ENCODE results near the gene ANXA4. TPM values are rescaled to one million over a fixed set of nuclear protein-coding genes. Genes with fewer than 3 reads are reported as not detected.

Gene ANXA4
- polyA plus RNA-seq, 1 of the 3 experiments (the other 2 are of a cell fraction) = 137 TPM

- H2AFZ ChIP-seq (ENCODE audit: low read depth) = no peak overlapping the region
- ChIA-PET POLR2A (no interaction called here), CTCF (interaction anchor here (2.0 kb wide), 1 partner anchor 26 kb away, joined by 9 read pairs; no protein-coding TSS in a partner anchor)
- H3K27me3 ChIP-seq (ENCODE audit: insufficient read depth) = no peaks in the 10 kb centered on the region
- peaks cover 9% of the 10 kb centered on the region; the same call in 1 of the 2 replicates for H4K20me1 ChIP-seq (ENCODE audit: insufficient read depth)
- WGBS (ENCODE audit: low lambda C conversion rate) = 97% methylated on average over 6 of the region's 6 CpGs
- no peak for TF ChIP-seq ELF1 (IDR thresholded peaks at IDR 0.05)
- TF ChIP-seq, protein P1, sequence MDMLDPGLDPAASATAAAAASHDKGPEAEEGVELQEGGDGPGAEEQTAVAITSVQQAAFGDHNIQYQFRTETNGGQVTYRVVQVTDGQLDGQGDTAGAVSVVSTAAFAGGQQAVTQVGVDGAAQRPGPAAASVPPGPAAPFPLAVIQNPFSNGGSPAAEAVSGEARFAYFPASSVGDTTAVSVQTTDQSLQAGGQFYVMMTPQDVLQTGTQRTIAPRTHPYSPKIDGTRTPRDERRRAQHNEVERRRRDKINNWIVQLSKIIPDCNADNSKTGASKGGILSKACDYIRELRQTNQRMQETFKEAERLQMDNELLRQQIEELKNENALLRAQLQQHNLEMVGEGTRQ (IDR thresholded peaks at IDR 0.05; ENCODE audit: borderline replicate concordance, low read depth, low read length) = no peak
- no peak for TF ChIP-seq JUND (IDR thresholded peaks at IDR 0.05)
- no peak for TF ChIP-seq YY1 (IDR thresholded peaks at IDR 0.05; ENCODE audit: low read depth)
- TF ChIP-seq TAF1 (IDR thresholded peaks at IDR 0.05; ENCODE audit: borderline replicate concordance, low read depth, low read length) = no peak
- TF ChIP-seq GATA2 (CRISPR knock-in tag; IDR thresholded peaks at IDR 0.05) = no peak
- TF ChIP-seq EZH2phosphoT487 (IDR thresholded peaks at IDR 0.05; ENCODE audit: borderline replicate concordance, low read depth) = no peak
- TF ChIP-seq CTCF (IDR thresholded peaks at IDR 0.05) = no peak
- TF ChIP-seq MEF2A (IDR thresholded peaks at IDR 0.05; ENCODE audit: borderline replicate concordance, low read depth) = no peak
- TF ChIP-seq RAD21 (IDR thresholded peaks at IDR 0.05; ENCODE audit: low read length) = no peak
- TF ChIP-seq EP300 (IDR thresholded peaks at IDR 0.05; ENCODE audit: borderline replicate concordance in 1 of 2, low read depth in 1 of 2, low read length in 1 of 2) = no peak
- TF ChIP-seq REST (IDR thresholded peaks at IDR 0.05; ENCODE audit: low read depth, low read length) = no peak
- no peak for TF ChIP-seq CHD2 (IDR thresholded peaks at IDR 0.05; ENCODE audit: low read length, partially characterized antibody)
- no peak for TF ChIP-seq MXI1 (IDR thresholded peaks at IDR 0.05; ENCODE audit: low read depth, low read length)
- TF ChIP-seq FOSL2 (IDR thresholded peaks at IDR 0.05; ENCODE audit: borderline replicate concordance, low read depth) = no peak
- TF ChIP-seq, protein P2, sequence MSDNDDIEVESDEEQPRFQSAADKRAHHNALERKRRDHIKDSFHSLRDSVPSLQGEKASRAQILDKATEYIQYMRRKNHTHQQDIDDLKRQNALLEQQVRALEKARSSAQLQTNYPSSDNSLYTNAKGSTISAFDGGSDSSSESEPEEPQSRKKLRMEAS (IDR thresholded peaks at IDR 0.05; ENCODE audit: low read depth) = no peak
- no peak for TF ChIP-seq RFX5 (IDR thresholded peaks at IDR 0.05; ENCODE audit: low read length)
- no peak for TF ChIP-seq PBX3 (IDR thresholded peaks at IDR 0.05)
- TF ChIP-seq, protein P3, sequence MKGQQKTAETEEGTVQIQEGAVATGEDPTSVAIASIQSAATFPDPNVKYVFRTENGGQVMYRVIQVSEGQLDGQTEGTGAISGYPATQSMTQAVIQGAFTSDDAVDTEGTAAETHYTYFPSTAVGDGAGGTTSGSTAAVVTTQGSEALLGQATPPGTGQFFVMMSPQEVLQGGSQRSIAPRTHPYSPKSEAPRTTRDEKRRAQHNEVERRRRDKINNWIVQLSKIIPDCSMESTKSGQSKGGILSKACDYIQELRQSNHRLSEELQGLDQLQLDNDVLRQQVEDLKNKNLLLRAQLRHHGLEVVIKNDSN (IDR thresholded peaks at IDR 0.05; ENCODE audit: borderline replicate concordance, low read depth) = no peak
- TF ChIP-seq RXRA (IDR thresholded peaks at IDR 0.05; ENCODE audit: borderline replicate concordance, low read depth) = no peak
- no peak for DNase-seq
- H3K4me3 ChIP-seq (ENCODE audit: low read depth in 2 of 2, low read length in 1 of 2) = no peak overlapping the region
- peaks cover 5% of the 10 kb centered on the region for H3F3A ChIP-seq (replicated peaks; ENCODE audit: insufficient read depth)
- H3K9ac ChIP-seq = no peak overlapping the region
- peaks cover 88% of the 10 kb centered on the region for H3K79me2 ChIP-seq (ENCODE audit: insufficient read depth)
- no peaks in the 10 kb centered on the region for H3K9me2 ChIP-seq
- no peaks in the 10 kb centered on the region for H3K9me3 ChIP-seq
- peaks cover 0 to 9% of the 10 kb centered on the region in 2 experiments for H3K36me3 ChIP-seq (replicated peaks in 1 of 2; ENCODE audit: control insufficient read depth in 1 of 2, insufficient read depth in 2 of 2, low read length in 1 of 2)
- no peak overlapping the region for H3K27ac ChIP-seq (ENCODE audit: low read depth in 2 of 2, low read length in 1 of 2)
- H3K4me2 ChIP-seq = no peak overlapping the region
- 0 out of 4 replicates have a peak, but pooled peaks cover 0 to 4% of the 10 kb centered on the region in 2 experiments for H3K4me1 ChIP-seq (ENCODE audit: control insufficient read depth in 1 of 2, insufficient read depth in 2 of 2, low read depth in 1 of 2, low read length in 1 of 2)
These were observed 8.3 kb downstream of the ANXA4 start for GRCh38 chr2:69750246-69750645.

Measured in SK-N-SH (cell line).